Measurements from ENCODE around the gene HLTF.

DNA sequence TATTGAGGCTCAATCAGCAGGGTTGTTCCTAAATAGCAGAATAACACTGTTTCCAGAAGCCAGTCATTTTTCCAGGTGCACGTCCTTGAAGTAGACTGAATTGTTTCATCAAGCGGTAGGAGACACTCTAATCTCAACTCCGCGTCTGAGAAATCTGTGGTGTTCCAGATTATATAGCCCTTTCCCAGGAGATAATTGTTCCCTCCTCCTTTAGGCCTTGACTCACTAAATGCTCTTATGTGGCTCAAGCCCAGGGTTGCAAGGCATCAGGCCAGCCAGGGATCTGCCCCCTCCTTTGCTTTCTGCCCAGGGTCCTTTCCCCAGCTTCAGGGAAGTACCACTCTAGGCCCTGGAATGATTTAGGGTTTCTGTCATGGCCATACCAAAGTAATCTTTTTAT lies 5.7 kb upstream of the HLTF start:
- TF ChIP-seq, protein P1, sequence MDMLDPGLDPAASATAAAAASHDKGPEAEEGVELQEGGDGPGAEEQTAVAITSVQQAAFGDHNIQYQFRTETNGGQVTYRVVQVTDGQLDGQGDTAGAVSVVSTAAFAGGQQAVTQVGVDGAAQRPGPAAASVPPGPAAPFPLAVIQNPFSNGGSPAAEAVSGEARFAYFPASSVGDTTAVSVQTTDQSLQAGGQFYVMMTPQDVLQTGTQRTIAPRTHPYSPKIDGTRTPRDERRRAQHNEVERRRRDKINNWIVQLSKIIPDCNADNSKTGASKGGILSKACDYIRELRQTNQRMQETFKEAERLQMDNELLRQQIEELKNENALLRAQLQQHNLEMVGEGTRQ (IDR thresholded peaks at IDR 0.05; ENCODE audit: low read depth, low read length): no peak
- TF ChIP-seq, protein P2, sequence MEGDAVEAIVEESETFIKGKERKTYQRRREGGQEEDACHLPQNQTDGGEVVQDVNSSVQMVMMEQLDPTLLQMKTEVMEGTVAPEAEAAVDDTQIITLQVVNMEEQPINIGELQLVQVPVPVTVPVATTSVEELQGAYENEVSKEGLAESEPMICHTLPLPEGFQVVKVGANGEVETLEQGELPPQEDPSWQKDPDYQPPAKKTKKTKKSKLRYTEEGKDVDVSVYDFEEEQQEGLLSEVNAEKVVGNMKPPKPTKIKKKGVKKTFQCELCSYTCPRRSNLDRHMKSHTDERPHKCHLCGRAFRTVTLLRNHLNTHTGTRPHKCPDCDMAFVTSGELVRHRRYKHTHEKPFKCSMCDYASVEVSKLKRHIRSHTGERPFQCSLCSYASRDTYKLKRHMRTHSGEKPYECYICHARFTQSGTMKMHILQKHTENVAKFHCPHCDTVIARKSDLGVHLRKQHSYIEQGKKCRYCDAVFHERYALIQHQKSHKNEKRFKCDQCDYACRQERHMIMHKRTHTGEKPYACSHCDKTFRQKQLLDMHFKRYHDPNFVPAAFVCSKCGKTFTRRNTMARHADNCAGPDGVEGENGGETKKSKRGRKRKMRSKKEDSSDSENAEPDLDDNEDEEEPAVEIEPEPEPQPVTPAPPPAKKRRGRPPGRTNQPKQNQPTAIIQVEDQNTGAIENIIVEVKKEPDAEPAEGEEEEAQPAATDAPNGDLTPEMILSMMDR (conservative IDR thresholded peaks at IDR 0.05; ENCODE audit: low read depth, low read length): no peak
- TF ChIP-seq SMC3 (IDR thresholded peaks at IDR 0.05; ENCODE audit: low read depth, low read length) (no peak), FOS (IDR thresholded peaks at IDR 0.05; ENCODE audit: low read depth, low read length) (no peak)

All from IMR-90 (cell line).